Neural cell (in vitro differentiated cells): ENCODE data around the gene GRAP2. TPM values are rescaled to one million over a fixed set of nuclear protein-coding genes. Genes with fewer than 3 reads are reported as not detected.

Experiments
- H2AFZ ChIP-seq: fragments of 200-600, 300-800 bp; sonication (generic), shearing (Covaris generic); 2 replicates; pipeline ENCODE4 v1.6.0; 2014; ENCODE audit warnings: low read depth, mild to moderate bottlenecking, antibody characterized with exemption, low read length, moderate library complexity
- H3F3A ChIP-seq: fragments of 200-600 bp; shearing (Covaris generic); 2 replicates; pipeline ENCODE4 v1.6.1; 2016; ENCODE audit warnings: mild to moderate bottlenecking, moderate library complexity, mixed read lengths, antibody characterized with exemption, low read length; ENCODE audit not compliant: insufficient read depth, poor library complexity, severe bottlenecking
- H3K27ac ChIP-seq: fragments of 200-600, 300-800 bp; sonication (generic), shearing (Covaris generic); 2 replicates; pipeline ENCODE4 v1.5.1; 2014; ENCODE audit warnings: mild to moderate bottlenecking, low read length, moderate library complexity
- H3K27me3 ChIP-seq: fragments of 300-800, 200-600 bp; sonication (generic), shearing (Covaris generic); 2 replicates; pipeline ENCODE4 v1.6.0; 2014; ENCODE audit warnings: mild to moderate bottlenecking, low read depth, low read length, moderate library complexity; ENCODE audit not compliant: insufficient read depth
- H3K36me3 ChIP-seq: fragments of 300-800, 200-600 bp; sonication (generic), shearing (Covaris generic); 2 replicates; pipeline ENCODE4 v1.5.1; 2014; ENCODE audit warnings: mild to moderate bottlenecking, antibody characterized with exemption, low read length, moderate library complexity; ENCODE audit not compliant: insufficient read depth
- H3K4me2 ChIP-seq: fragments of 300-800, 200-600 bp; sonication (generic), shearing (Covaris generic); 2 replicates; pipeline ENCODE4 v1.6.0; 2014; ENCODE audit warnings: mild to moderate bottlenecking, low read length
- H3K4me3 ChIP-seq: fragments of 300-800, 200-600 bp; sonication (generic), shearing (Covaris generic); 2 replicates; pipeline ENCODE4 v1.5.1; 2014; ENCODE audit warnings: mild to moderate bottlenecking, low read length, moderate library complexity
- H3K79me2 ChIP-seq: fragments of 200-600 bp; shearing (Covaris generic); replicated peaks from 2 replicates; pipeline ENCODE4 v1.6.0; 2014; ENCODE audit warnings: mild to moderate bottlenecking, low read length, moderate library complexity; ENCODE audit not compliant: insufficient read depth
- H3K9ac ChIP-seq: fragments of 300-800, 200-600 bp; sonication (generic), shearing (Covaris generic); 2 replicates; pipeline ENCODE4 v1.6.1; 2016; ENCODE audit warnings: mild to moderate bottlenecking, low read length, mixed read lengths
- H3K9me2 ChIP-seq: fragments of 200-600 bp; shearing (Covaris generic); 2 replicates; pipeline ENCODE4 v1.6.1; 2016; ENCODE audit warnings: mild to moderate bottlenecking, low read length, mixed read lengths; ENCODE audit not compliant: insufficient read depth
- H3K9me3 ChIP-seq: fragments of 200-600, 300-800 bp; sonication (generic), shearing (Covaris generic); 2 replicates; pipeline ENCODE4 v1.6.1; 2016; ENCODE audit warnings: mild to moderate bottlenecking, mixed run types, low read length, moderate library complexity, mixed read lengths
- H4K20me1 ChIP-seq: fragments of 200-600 bp; shearing (Covaris generic); 2 replicates; pipeline ENCODE4 v1.6.1; 2016; ENCODE audit warnings: mild to moderate bottlenecking, mixed run types; ENCODE audit not compliant: insufficient read depth
- EP300 ChIP-seq: fragments of 450-650 bp; conservative IDR thresholded peaks from 2 replicates; pipeline ENCODE4 v1.6.1; 2014; ENCODE audit warnings: antibody characterized with exemption, mild to moderate bottlenecking, moderate library complexity; ENCODE audit not compliant: poor library complexity, severe bottlenecking
- EZH2 ChIP-seq: fragments of 200-600, 300-800 bp; shearing (Covaris generic), sonication (generic); IDR thresholded peaks from 2 replicates; pipeline ENCODE4 v1.6.1; 2014; ENCODE audit warnings: antibody characterized with exemption, low read length, borderline replicate concordance, mild to moderate bottlenecking; ENCODE audit not compliant: insufficient read depth, poor library complexity, severe bottlenecking
- MXI1 ChIP-seq: fragments of 450-650 bp; conservative IDR thresholded peaks from 2 replicates; pipeline ENCODE4 v1.6.1; 2014; ENCODE audit warnings: antibody characterized with exemption, mild to moderate bottlenecking; ENCODE audit not compliant: poor library complexity, severe bottlenecking
- POLR2AphosphoS5 ChIP-seq: IDR thresholded peaks from 2 replicates; pipeline ENCODE4 v1.6.1; 2012
- RAD21 ChIP-seq: fragments of 450-650 bp; conservative IDR thresholded peaks from 2 replicates; pipeline ENCODE4 v1.6.1; 2014; ENCODE audit warnings: antibody characterized with exemption, mild to moderate bottlenecking, moderate library complexity
- SMC3 ChIP-seq: fragments of 450-650 bp; conservative IDR thresholded peaks from 2 replicates; pipeline ENCODE4 v1.6.1; 2014; ENCODE audit warnings: antibody characterized with exemption, mild to moderate bottlenecking, moderate library complexity; ENCODE audit not compliant: poor library complexity
- TAF1 ChIP-seq: IDR thresholded peaks from 2 replicates; pipeline ENCODE4 v1.6.1; 2012; ENCODE audit warnings: low read depth
- polyA plus RNA-seq: library from polyadenylated mRNA; depleted of rRNA; stranded (reverse); fragments of >200 nt; gene quantifications from 2 replicates; pipeline ENCODE4 v1.2.3, GENCODE V29; 2014
- TF ChIP-seq, protein P1 (sequence below): IDR thresholded peaks from 2 replicates; pipeline ENCODE4 v1.6.1; 2012; ENCODE audit warnings: borderline replicate concordance
- TF ChIP-seq, protein P2 (sequence below): fragments of 450-650 bp; IDR thresholded peaks from 2 replicates; pipeline ENCODE4 v1.5.1; 2014; ENCODE audit warnings: antibody characterized with exemption, mild to moderate bottlenecking, moderate library complexity; ENCODE audit not compliant: poor library complexity, severe bottlenecking

Gene GRAP2
- polyA plus RNA-seq, 1 donor from 2014 or later, result 0.30 TPM

DNA sequence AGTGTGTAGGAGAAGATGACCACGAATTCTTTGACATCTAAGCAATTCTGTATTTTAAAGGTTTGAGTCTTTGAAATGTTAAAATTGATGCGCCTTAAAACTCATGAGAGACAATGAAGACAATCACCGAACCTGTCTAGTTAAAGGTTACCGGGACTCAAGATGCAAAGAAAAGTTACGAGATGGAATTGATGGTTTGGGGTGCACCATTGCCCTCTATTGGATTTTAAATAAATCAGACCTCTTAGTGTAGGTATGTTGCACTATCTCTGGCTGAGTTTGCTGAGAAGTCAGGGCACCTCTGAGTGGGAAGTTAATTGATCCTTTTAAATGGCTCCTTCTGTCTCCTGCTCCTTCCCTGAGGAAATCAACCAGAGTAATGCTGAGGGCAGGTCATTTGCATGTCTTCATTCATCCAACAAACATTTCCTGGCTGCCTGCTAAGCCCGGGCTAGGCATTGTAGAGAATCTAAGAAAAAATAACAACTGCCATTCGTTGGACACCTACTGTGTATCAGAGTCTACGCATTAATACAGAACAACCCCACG lies 39.9 kb downstream of the GRAP2 start:
- Histone ChIP-seq H3K9me2 (no peaks in the 10 kb centered on the region), H3K9ac (no peak overlapping the region), H3F3A (no peaks in the 10 kb centered on the region), H3K79me2 (no peaks in the 10 kb centered on the region), H2AFZ (no peak overlapping the region), H3K27ac (no peak overlapping the region), H3K27me3 (no peaks in the 10 kb centered on the region), H3K36me3 (no peaks in the 10 kb centered on the region), H3K4me3 (no peak overlapping the region), H3K4me2 (no peak overlapping the region), H4K20me1 (no peaks in the 10 kb centered on the region), H3K9me3 (no peaks in the 10 kb centered on the region)
- TF ChIP-seq, protein P1, sequence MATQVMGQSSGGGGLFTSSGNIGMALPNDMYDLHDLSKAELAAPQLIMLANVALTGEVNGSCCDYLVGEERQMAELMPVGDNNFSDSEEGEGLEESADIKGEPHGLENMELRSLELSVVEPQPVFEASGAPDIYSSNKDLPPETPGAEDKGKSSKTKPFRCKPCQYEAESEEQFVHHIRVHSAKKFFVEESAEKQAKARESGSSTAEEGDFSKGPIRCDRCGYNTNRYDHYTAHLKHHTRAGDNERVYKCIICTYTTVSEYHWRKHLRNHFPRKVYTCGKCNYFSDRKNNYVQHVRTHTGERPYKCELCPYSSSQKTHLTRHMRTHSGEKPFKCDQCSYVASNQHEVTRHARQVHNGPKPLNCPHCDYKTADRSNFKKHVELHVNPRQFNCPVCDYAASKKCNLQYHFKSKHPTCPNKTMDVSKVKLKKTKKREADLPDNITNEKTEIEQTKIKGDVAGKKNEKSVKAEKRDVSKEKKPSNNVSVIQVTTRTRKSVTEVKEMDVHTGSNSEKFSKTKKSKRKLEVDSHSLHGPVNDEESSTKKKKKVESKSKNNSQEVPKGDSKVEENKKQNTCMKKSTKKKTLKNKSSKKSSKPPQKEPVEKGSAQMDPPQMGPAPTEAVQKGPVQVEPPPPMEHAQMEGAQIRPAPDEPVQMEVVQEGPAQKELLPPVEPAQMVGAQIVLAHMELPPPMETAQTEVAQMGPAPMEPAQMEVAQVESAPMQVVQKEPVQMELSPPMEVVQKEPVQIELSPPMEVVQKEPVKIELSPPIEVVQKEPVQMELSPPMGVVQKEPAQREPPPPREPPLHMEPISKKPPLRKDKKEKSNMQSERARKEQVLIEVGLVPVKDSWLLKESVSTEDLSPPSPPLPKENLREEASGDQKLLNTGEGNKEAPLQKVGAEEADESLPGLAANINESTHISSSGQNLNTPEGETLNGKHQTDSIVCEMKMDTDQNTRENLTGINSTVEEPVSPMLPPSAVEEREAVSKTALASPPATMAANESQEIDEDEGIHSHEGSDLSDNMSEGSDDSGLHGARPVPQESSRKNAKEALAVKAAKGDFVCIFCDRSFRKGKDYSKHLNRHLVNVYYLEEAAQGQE, result no peak
- no peak for TF ChIP-seq RAD21
- no peak for TF ChIP-seq TAF1
- no peak for TF ChIP-seq SMC3
- no peak for TF ChIP-seq MXI1
- TF ChIP-seq POLR2AphosphoS5, result no peak
- no peak for TF ChIP-seq EP300
- TF ChIP-seq EZH2, result no peak
- TF ChIP-seq, protein P2, sequence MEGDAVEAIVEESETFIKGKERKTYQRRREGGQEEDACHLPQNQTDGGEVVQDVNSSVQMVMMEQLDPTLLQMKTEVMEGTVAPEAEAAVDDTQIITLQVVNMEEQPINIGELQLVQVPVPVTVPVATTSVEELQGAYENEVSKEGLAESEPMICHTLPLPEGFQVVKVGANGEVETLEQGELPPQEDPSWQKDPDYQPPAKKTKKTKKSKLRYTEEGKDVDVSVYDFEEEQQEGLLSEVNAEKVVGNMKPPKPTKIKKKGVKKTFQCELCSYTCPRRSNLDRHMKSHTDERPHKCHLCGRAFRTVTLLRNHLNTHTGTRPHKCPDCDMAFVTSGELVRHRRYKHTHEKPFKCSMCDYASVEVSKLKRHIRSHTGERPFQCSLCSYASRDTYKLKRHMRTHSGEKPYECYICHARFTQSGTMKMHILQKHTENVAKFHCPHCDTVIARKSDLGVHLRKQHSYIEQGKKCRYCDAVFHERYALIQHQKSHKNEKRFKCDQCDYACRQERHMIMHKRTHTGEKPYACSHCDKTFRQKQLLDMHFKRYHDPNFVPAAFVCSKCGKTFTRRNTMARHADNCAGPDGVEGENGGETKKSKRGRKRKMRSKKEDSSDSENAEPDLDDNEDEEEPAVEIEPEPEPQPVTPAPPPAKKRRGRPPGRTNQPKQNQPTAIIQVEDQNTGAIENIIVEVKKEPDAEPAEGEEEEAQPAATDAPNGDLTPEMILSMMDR, result no peak

DNA sequence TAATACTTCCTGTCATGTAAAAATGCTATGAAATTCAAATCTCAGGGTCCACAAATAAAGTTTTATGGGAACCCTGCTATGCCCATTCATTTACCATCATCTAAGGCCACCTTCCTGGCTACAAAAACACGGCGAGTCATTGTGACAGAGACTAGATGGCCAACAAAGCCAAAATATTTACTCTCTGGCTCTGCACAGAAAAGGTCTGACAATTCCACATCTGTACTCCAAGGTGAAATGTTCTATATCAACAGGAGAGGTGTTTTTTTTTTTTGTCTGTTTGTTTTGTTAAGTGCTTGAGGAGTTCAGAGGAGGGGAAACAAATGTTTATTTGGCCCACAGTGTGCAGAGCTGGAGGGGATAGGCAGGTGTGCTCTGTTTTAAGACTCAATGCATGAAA lies 40.7 kb downstream of the GRAP2 start:
- Histone ChIP-seq H3K79me2 (no peaks in the 10 kb centered on the region), H4K20me1 (no peaks in the 10 kb centered on the region), H3K27ac (no peak overlapping the region), H3K4me2 (no peak overlapping the region), H3K4me3 (no peak overlapping the region), H3K9ac (no peak overlapping the region), H3K36me3 (no peaks in the 10 kb centered on the region), H3K27me3 (no peaks in the 10 kb centered on the region), H3K9me2 (no peaks in the 10 kb centered on the region), H3K9me3 (no peaks in the 10 kb centered on the region), H2AFZ (no peak overlapping the region), H3F3A (no peaks in the 10 kb centered on the region)
- TF ChIP-seq, protein P2, result no peak
- TF ChIP-seq RAD21, result no peak
- no peak for TF ChIP-seq MXI1
- no peak for TF ChIP-seq TAF1
- no peak for TF ChIP-seq POLR2AphosphoS5
- no peak for TF ChIP-seq SMC3
- no peak for TF ChIP-seq EZH2
- TF ChIP-seq EP300, result no peak
- TF ChIP-seq, protein P1, result no peak
